Ishikawa (cell line): ENCODE data around the gene MRPS10.

Experiments used
- CEBPB ChIP-seq: IDR thresholded peaks from 2 replicates; pipeline ENCODE4 v1.6.1; 2012
- CREB1 ChIP-seq: IDR thresholded peaks from 2 replicates; pipeline ENCODE4 v1.6.1; 2012; ENCODE audit warnings: low read depth
- EGR1 ChIP-seq: IDR thresholded peaks from 2 replicates; pipeline ENCODE4 v1.6.1; 2012
- EP300 ChIP-seq: IDR thresholded peaks from 2 replicates; pipeline ENCODE4 v1.6.1; 2012; ENCODE audit warnings: borderline replicate concordance
- FOXM1 ChIP-seq: IDR thresholded peaks from 2 replicates; pipeline ENCODE4 v1.6.1; 2012; ENCODE audit warnings: low read depth, borderline replicate concordance
- NFIC ChIP-seq: IDR thresholded peaks from 2 replicates; pipeline ENCODE4 v1.6.1; 2012
- RAD21 ChIP-seq: IDR thresholded peaks from 2 replicates; pipeline ENCODE4 v1.6.1; 2012; ENCODE audit warnings: low read depth
- REST ChIP-seq: IDR thresholded peaks from 2 replicates; pipeline ENCODE4 v1.6.1; 2012; ENCODE audit warnings: low read depth, mild to moderate bottlenecking
- TAF1 ChIP-seq: IDR thresholded peaks from 2 replicates; pipeline ENCODE4 v1.6.1; 2012; ENCODE audit warnings: low read depth, mild to moderate bottlenecking
- TCF12 ChIP-seq: IDR thresholded peaks from 2 replicates; pipeline ENCODE4 v1.6.1; 2012; ENCODE audit warnings: low read depth
- TEAD4 ChIP-seq: IDR thresholded peaks from 2 replicates; pipeline ENCODE4 v1.6.1; 2012
- USF1 ChIP-seq: IDR thresholded peaks from 2 replicates; pipeline ENCODE4 v1.6.1; 2012
- YY1 ChIP-seq: IDR thresholded peaks from 2 replicates; pipeline ENCODE4 v1.6.1; 2012; ENCODE audit warnings: low read depth
- ZBTB7A ChIP-seq: IDR thresholded peaks from 2 replicates; pipeline ENCODE4 v1.6.1; 2012; ENCODE audit warnings: low read depth
- TF ChIP-seq, protein P1 (sequence below): IDR thresholded peaks from 2 replicates; pipeline ENCODE4 v1.6.1; 2012

Gene MRPS10

DNA sequence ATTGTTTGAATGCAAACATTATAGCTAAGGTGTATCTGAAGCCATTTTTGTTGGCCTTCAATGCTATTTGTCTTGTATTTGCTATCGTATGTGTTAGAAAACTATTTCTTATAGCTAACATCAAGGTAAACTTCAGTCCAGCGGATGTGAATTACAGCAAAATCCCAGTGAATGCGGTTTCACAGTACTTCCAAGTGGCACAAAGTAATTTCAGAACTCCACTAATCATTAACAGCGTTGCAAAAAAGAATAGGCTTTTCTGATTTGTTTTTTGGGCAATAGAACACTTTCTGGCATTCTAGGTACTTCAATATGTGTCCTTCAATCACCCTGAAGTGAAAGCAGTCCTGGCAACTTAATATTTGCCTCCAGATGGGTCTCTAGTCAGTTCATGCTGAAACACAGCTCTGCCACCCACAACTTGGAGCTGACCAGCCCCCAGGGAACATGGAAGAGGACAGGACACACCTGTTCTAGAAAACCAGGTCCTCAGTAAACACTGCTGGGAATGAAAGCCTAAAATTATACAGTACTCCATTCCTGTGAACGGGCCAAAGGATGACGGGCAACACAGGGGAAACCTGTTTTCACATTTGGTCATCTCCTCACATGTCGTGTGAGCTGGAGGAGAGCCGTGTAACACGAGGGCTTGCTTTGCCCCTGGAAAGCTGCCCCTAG is 9.7 kb upstream of the MRPS10 start:
- TF ChIP-seq TEAD4: no peak
- TF ChIP-seq USF1: no peak
- TF ChIP-seq FOXM1: no peak
- TF ChIP-seq, protein P1, sequence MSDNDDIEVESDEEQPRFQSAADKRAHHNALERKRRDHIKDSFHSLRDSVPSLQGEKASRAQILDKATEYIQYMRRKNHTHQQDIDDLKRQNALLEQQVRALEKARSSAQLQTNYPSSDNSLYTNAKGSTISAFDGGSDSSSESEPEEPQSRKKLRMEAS: no peak
- no peak for TF ChIP-seq CEBPB
- TF ChIP-seq NFIC: no peak
- no peak for TF ChIP-seq YY1
- TF ChIP-seq RAD21: no peak
- TF ChIP-seq TAF1: no peak
- no peak for TF ChIP-seq REST
- no peak for TF ChIP-seq EGR1
- no peak for TF ChIP-seq CREB1

- peak; percentile 93 for TF ChIP-seq TCF12
- TF ChIP-seq REST: no peak; the same call in 1 of the 2 replicates
- TF ChIP-seq EGR1: peak; percentile 43; the same call in 1 of the 2 replicates
- peak; percentile 72 for TF ChIP-seq NFIC
- TF ChIP-seq USF1: no peak
- peak; percentile 89 for TF ChIP-seq TEAD4
- TF ChIP-seq EP300: peak; percentile 94
- no peak for TF ChIP-seq CREB1
- no peak for TF ChIP-seq TAF1
- TF ChIP-seq YY1: 0 out of 2 replicates have a peak, but pooled peaks have one; percentile 51
- peak; percentile 54 for TF ChIP-seq ZBTB7A
- TF ChIP-seq RAD21: peak; percentile 27; the same call in 1 of the 2 replicates
- peak; percentile 53; the same call in 1 of the 2 replicates for TF ChIP-seq CEBPB
- TF ChIP-seq, protein P1: peak; percentile 71
- peak; percentile 88 for TF ChIP-seq FOXM1
Measured at GRCh38 chr6:42226645-42227143, 9.0 kb upstream of the MRPS10 start.

DNA sequence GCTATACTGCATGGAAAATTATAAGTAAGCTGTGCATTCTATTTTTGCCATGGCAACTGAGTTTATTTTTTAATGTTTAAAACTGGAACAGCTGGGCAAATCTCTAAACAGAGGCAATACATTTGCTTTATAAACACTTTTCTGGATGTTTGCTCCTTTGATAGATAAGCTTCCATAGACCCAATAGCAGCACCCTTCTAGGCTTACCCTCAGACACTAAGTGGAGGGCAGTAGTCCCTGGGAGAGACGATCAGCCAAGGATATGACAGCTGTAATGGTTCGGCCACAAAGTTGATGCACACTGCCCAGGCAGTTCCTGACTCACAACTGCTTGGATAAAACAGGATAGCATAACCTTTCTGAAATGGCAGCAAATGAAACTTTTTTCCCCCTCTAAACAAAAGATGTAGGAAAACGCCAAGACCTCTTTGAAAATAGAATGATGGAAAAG is 8.5 kb upstream of the MRPS10 start:
- TF ChIP-seq REST: no peak
- TF ChIP-seq FOXM1: no peak
- TF ChIP-seq NFIC: no peak
- no peak for TF ChIP-seq EGR1
- no peak for TF ChIP-seq USF1
- TF ChIP-seq YY1: no peak
- no peak for TF ChIP-seq TAF1
- TF ChIP-seq ZBTB7A: no peak
- TF ChIP-seq TCF12: no peak
- no peak for TF ChIP-seq CREB1
- TF ChIP-seq TEAD4: no peak
- TF ChIP-seq EP300: no peak
- no peak for TF ChIP-seq RAD21

DNA sequence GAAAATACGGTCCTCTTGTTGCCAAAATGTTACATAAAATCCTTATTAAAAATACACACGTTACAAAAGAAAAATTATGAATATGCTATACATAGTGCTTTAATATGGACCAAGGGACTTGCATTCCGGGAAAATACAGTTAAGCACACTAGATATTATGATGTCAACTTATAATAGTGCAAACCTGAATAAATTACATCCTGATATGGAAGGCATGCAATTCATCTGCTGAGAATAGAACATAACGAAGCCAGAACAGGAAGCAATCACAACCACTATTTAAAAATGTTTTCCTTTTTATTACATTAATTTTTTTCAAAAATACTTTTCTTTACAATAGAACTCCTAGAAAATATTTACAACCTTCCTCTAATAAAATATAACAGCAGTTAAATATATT is 7.8 kb upstream of the MRPS10 start:
- TF ChIP-seq TEAD4 (no peak), CREB1 (no peak), CEBPB (no peak), FOXM1 (no peak), YY1 (no peak), TAF1 (no peak), ZBTB7A (no peak), EGR1 (no peak)
